ENCODE data around the gene RBFOX2. TPM values are rescaled to one million over a fixed set of nuclear protein-coding genes. Genes with fewer than 3 reads are reported as not detected.

Gene RBFOX2
- total and polyA plus RNA-seq, 4 donors: 29.9 to 152 (median 80.0) TPM

GRCh38 chr22:35735542-35735941 is 293.1 kb downstream of the RBFOX2 start:
- ATAC-seq (ENCODE audit: low FRiP score) (no peak), DNase-seq (no peak)
- Histone ChIP-seq H3K4me3 (ENCODE audit: low read length in 2 of 2) (no peak overlapping the region), H3K9me3 (ENCODE audit: control insufficient read depth, low read length) (no peaks in the 10 kb centered on the region), H3K36me3 (ENCODE audit: control insufficient read depth in 1 of 2, insufficient read depth in 2 of 2, low read length in 1 of 2) (no peaks in the 10 kb centered on the region), H3K27me3 (ENCODE audit: control insufficient read depth in 1 of 2, insufficient read depth in 2 of 2, low read length in 1 of 2) (no peaks in the 10 kb centered on the region), H3K27ac (ENCODE audit: low read depth in 1 of 2, low read length in 2 of 2) (no peak overlapping the region), H3K4me1 (ENCODE audit: control insufficient read depth in 1 of 2, insufficient read depth in 2 of 2, low read length in 2 of 2) (no peaks in the 10 kb centered on the region)
- intact Hi-C loops (cut with DNase I): no loop called here
- WGBS, 2 donors: 73 to 83% methylated on average over 1 of the region's 1 CpG

DNA sequence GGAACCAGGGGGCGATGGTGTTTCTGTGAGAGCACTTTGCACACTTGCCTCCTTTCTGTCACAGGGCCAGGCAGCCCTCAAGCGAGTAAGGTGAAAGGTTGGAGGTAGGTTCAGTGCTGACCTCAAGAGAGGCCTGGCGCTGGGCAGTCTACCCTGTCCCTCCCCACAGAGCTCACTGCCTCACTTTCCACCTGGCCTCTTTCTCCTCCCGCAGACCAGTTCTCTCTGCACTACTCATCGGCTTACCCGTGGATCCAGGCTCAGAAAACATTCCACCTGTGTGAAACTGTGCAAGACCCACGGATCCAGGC is 294.2 kb downstream of the RBFOX2 start:
- 86 to 89% methylated on average over 7 of the region's 7 CpGs for WGBS, 2 donors

DNA sequence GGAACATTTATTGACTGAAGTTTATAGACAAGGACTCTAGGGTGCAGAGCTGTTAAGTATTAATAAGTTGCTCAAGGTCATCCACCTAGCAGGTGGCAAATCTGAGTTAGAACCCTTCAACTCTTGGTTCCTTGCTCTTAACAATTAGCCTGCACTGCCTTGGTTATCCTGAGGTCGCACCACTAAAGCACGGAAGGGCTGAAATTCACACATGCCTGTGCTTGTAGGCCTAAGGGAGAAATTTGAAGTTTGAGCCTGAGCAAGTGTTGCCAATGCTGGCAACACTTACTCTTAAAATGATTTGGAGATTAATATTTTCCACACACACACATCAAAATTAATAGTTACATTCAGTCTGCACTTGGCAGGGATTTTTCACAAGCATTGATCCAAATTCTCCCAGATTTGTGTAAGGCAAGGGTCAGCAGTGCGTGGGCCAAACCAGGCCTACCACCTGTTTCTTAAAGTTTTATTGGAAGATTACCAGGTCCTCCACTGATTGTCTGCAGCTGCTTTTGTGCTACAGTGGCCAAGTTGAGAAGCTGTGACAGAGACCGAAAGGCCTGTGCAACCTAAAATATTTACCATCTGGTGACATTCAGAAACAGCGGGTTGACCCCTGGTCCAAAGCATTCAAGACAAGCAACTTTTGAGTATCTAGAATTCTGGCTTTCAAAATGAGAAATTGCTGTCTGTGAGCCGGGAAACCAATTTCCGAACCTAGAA is 294.7 kb downstream of the RBFOX2 start:
- ATAC-seq (ENCODE audit: low FRiP score) (no peak), DNase-seq (no peak)
- Histone ChIP-seq H3K36me3 (ENCODE audit: control insufficient read depth in 1 of 2, insufficient read depth in 2 of 2, low read length in 1 of 2) (no peaks in the 10 kb centered on the region), H3K4me1 (ENCODE audit: control insufficient read depth in 1 of 2, insufficient read depth in 2 of 2, low read length in 2 of 2) (no peaks in the 10 kb centered on the region), H3K9me3 (ENCODE audit: control insufficient read depth, low read length) (no peaks in the 10 kb centered on the region), H3K27ac (ENCODE audit: low read depth in 1 of 2, low read length in 2 of 2) (no peak overlapping the region), H3K4me3 (ENCODE audit: low read length in 2 of 2) (no peak overlapping the region), H3K27me3 (ENCODE audit: control insufficient read depth in 1 of 2, insufficient read depth in 2 of 2, low read length in 1 of 2) (no peaks in the 10 kb centered on the region)
- 74 to 78% methylated on average over 7 of the region's 7 CpGs for WGBS, 2 donors
- intact Hi-C loops (cut with DNase I): no loop called here

More for the DNA sequence above, 294.2 kb downstream of the RBFOX2 start:
- Histone ChIP-seq H3K36me3 (ENCODE audit: control insufficient read depth in 1 of 2, insufficient read depth in 2 of 2, low read length in 1 of 2) (no peaks in the 10 kb centered on the region), H3K9me3 (ENCODE audit: control insufficient read depth, low read length) (no peaks in the 10 kb centered on the region), H3K27me3 (ENCODE audit: control insufficient read depth in 1 of 2, insufficient read depth in 2 of 2, low read length in 1 of 2) (no peaks in the 10 kb centered on the region), H3K27ac (ENCODE audit: low read depth in 1 of 2, low read length in 2 of 2) (no peak overlapping the region), H3K4me3 (ENCODE audit: low read length in 2 of 2) (no peak overlapping the region), H3K4me1 (ENCODE audit: control insufficient read depth in 1 of 2, insufficient read depth in 2 of 2, low read length in 2 of 2) (no peaks in the 10 kb centered on the region)
- intact Hi-C loops (cut with DNase I): no loop called here
- DNase-seq (no peak), ATAC-seq (ENCODE audit: low FRiP score) (no peak)

DNA sequence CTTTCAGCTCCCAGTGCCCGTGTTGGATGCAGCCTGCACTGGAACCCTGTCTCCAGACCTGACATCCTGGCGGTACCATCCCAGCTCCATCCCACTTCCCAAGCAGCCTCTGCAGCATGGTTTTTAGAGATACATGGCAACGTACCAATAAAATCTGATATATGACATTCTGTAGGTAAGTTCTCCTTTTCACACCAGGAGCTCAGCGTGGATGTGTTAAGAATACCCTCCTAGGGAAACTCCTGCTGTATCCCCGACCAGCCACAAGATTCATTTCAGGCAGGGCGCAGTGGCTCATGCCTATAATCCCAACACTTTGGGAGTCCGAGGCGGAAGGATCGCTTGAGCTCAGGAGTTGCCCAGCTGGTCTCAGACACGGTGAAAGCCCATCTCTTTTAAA is 295.6 kb downstream of the RBFOX2 start:
- Histone ChIP-seq H3K9me3 (ENCODE audit: control insufficient read depth, low read length) (no peaks in the 10 kb centered on the region), H3K36me3 (ENCODE audit: control insufficient read depth in 1 of 2, insufficient read depth in 2 of 2, low read length in 1 of 2) (no peaks in the 10 kb centered on the region), H3K27ac (ENCODE audit: low read depth in 1 of 2, low read length in 2 of 2) (no peak overlapping the region), H3K4me1 (ENCODE audit: control insufficient read depth in 1 of 2, insufficient read depth in 2 of 2, low read length in 2 of 2) (no peaks in the 10 kb centered on the region), H3K27me3 (ENCODE audit: control insufficient read depth in 1 of 2, insufficient read depth in 2 of 2, low read length in 1 of 2) (no peaks in the 10 kb centered on the region), H3K4me3 (ENCODE audit: low read length in 2 of 2) (no peak overlapping the region)
- ATAC-seq (ENCODE audit: low FRiP score): no peak
- WGBS, 2 donors: 94 to 95% methylated on average over 10 of the region's 10 CpGs
- intact Hi-C loops (cut with DNase I): no loop called here
- no peak for DNase-seq

DNA sequence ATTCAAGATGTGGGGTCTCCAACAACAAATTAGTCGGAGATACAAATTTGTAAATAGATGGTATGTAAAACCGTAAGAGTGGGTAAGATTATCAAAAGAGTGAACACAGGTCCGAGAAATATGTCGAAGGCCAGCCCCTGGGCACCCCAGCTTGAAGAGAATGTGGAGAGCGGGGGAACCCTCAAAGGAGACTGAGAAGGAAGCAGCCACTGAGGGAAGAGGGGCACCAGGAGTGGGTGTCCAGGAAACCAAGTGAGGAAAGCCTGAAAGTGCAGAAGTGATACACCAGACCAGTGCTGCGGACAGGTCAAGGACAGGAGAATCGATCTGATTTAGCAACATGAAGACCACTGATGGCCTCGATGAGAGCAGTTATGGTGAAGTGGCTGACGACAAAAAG is 296.5 kb downstream of the RBFOX2 start:
- Histone ChIP-seq H3K4me1 (ENCODE audit: control insufficient read depth in 1 of 2, insufficient read depth in 2 of 2, low read length in 2 of 2) (no peaks in the 10 kb centered on the region), H3K36me3 (ENCODE audit: control insufficient read depth in 1 of 2, insufficient read depth in 2 of 2, low read length in 1 of 2) (no peaks in the 10 kb centered on the region), H3K27ac (ENCODE audit: low read depth in 1 of 2, low read length in 2 of 2) (no peak overlapping the region), H3K9me3 (ENCODE audit: control insufficient read depth, low read length) (no peaks in the 10 kb centered on the region), H3K4me3 (ENCODE audit: low read length in 2 of 2) (no peak overlapping the region), H3K27me3 (ENCODE audit: control insufficient read depth in 1 of 2, insufficient read depth in 2 of 2, low read length in 1 of 2) (no peaks in the 10 kb centered on the region)
- intact Hi-C loops (cut with DNase I): no loop called here
- WGBS, 2 donors: 96% methylated on average over 9 of the region's 9 CpGs
- DNase-seq (no peak), ATAC-seq (ENCODE audit: low FRiP score) (no peak)

DNA sequence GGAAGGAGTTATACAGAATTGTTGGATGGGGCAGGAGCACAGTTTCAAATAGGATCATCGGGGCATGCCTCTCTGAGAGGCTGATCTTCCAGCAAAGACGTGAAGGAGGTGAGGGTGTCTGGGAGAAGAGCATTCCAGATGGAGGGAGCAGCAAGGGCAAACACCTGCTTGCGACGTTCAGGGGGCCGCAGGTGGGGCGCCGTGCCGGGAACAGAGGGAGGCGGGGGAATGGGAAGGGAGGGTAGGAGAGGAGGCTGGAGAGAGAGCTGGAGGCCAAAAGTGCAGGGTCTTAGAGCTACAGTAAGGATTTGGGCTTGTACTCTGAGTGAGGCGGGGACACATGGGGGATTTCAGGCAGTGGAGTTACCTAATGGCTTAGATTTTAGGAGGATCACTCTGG is 297.3 kb downstream of the RBFOX2 start:
- H3K4me1 ChIP-seq (ENCODE audit: control insufficient read depth in 1 of 2, insufficient read depth in 2 of 2, low read length in 2 of 2): no peaks in the 10 kb centered on the region
- DNase-seq (no peak), ATAC-seq (ENCODE audit: low FRiP score) (no peak)
- H3K27ac ChIP-seq (ENCODE audit: low read depth in 1 of 2, low read length in 2 of 2): no peak overlapping the region
- H3K36me3 ChIP-seq (ENCODE audit: control insufficient read depth in 1 of 2, insufficient read depth in 2 of 2, low read length in 1 of 2): no peaks in the 10 kb centered on the region
- no peaks in the 10 kb centered on the region for H3K9me3 ChIP-seq (ENCODE audit: control insufficient read depth, low read length)
- intact Hi-C loops (cut with DNase I): no loop called here
- H3K27me3 ChIP-seq (ENCODE audit: control insufficient read depth in 1 of 2, insufficient read depth in 2 of 2, low read length in 1 of 2): peaks cover 0 to 1% of the 10 kb centered on the region in 2 donors
- H3K4me3 ChIP-seq (ENCODE audit: low read length in 2 of 2): no peak overlapping the region
- WGBS, 2 donors: 79 to 83% methylated on average over 10 of the region's 10 CpGs

DNA sequence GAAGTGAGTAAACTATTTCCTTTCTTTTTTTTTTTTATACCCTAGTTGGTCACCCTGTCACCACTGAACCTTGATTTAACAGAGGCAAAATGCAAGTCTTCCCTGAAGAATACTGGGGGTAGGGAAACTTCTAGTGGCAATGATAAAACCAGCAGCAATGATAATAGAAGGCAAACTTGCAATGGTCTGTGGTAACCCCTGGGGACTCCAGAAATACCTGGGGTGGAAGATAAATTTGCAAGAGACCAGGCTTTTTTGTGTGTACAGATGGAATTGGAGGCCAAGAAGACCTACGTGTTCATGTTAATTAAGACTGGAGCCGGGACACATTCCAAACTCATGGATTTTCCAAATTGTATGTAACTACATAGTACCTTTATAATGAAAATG is 299.3 kb downstream of the RBFOX2 start:
- 91 to 92% methylated on average over 2 of the region's 2 CpGs for WGBS, 2 donors

DNA sequence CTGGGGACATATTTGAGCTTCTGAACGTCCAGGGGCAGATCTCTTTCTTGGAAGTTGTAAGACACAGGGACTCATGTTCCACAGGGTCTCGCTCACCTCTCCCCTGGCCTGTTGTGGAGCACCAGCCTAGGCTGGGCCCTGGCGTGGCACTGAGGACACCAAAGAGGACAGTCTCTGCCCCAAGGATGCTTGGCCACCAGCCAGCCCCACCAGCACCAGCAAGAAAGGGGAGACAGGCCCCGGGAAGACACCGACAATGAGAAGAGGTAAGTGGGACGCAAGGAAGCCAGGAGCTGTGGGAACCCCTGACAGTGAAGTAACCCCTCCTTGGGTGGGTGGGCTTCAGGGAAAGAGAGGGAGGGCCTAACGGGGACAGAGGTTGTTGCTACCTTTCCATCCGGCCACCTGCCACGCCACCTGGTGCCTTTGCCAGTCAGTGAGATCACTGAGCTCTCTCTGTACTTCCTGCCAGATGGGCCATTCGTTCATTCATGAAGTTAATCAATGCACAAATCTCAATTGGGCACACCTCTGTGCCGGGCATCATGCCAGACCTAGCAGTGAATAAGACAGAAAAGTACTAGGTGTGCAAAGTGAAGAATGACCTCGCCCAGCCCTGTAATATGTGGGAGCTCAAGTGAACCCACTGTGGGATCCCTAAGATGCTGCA is 299.9 kb downstream of the RBFOX2 start:
- Histone ChIP-seq H3K27me3 (ENCODE audit: control insufficient read depth in 1 of 2, insufficient read depth in 2 of 2, low read length in 1 of 2) (peaks cover 0 to 1% of the 10 kb centered on the region in 2 donors), H3K9me3 (ENCODE audit: control insufficient read depth, low read length) (no peaks in the 10 kb centered on the region), H3K36me3 (ENCODE audit: control insufficient read depth in 1 of 2, insufficient read depth in 2 of 2, low read length in 1 of 2) (no peaks in the 10 kb centered on the region), H3K4me1 (ENCODE audit: control insufficient read depth in 1 of 2, insufficient read depth in 2 of 2, low read length in 2 of 2) (no peaks in the 10 kb centered on the region), H3K4me3 (ENCODE audit: low read length in 2 of 2) (no peak overlapping the region), H3K27ac (ENCODE audit: low read depth in 1 of 2, low read length in 2 of 2) (no peak overlapping the region)
- ATAC-seq (ENCODE audit: low FRiP score) (no peak), DNase-seq (no peak)
- intact Hi-C loops (cut with DNase I): no loop called here
- 86 to 87% methylated on average over 12 of the region's 12 CpGs for WGBS, 2 donors

More for the DNA sequence above, 299.3 kb downstream of the RBFOX2 start:
- DNase-seq: no peak
- intact Hi-C loops (cut with DNase I): no loop called here
- H3K4me1 ChIP-seq (ENCODE audit: control insufficient read depth in 1 of 2, insufficient read depth in 2 of 2, low read length in 2 of 2): no peaks in the 10 kb centered on the region
- no peaks in the 10 kb centered on the region for H3K36me3 ChIP-seq (ENCODE audit: control insufficient read depth in 1 of 2, insufficient read depth in 2 of 2, low read length in 1 of 2)
- no peaks in the 10 kb centered on the region for H3K9me3 ChIP-seq (ENCODE audit: control insufficient read depth, low read length)
- H3K27ac ChIP-seq (ENCODE audit: low read depth in 1 of 2, low read length in 2 of 2): no peak overlapping the region
- peaks cover 0 to 1% of the 10 kb centered on the region in 2 donors for H3K27me3 ChIP-seq (ENCODE audit: control insufficient read depth in 1 of 2, insufficient read depth in 2 of 2, low read length in 1 of 2)
- no peak for ATAC-seq (ENCODE audit: low FRiP score)
- H3K4me3 ChIP-seq (ENCODE audit: low read length in 2 of 2): no peak overlapping the region

DNA sequence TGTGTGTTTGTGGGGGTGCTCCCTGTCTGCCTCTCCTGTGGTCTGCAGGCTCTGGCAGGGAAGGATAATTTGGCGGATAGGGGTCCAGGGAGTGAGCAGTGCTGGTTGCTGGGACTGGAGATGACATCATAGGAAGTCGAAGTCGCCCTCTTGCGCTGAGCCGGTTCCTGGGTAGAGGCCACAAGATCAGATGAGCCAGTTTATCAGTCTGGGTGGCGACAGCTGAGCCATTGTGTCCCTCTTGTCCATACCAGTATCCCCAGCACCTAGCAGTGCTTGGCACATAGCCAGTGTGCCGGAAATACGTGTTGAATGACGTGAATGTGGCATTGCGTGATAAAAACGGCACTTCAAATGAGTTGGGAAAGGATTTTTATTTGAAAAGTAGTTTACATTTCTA is 301.2 kb downstream of the RBFOX2 start:
- H3K27ac ChIP-seq (ENCODE audit: low read depth in 1 of 2, low read length in 2 of 2): no peak overlapping the region
- ATAC-seq (ENCODE audit: low FRiP score): no peak
- intact Hi-C loops (cut with DNase I): no loop called here

More for the DNA sequence above, 301.2 kb downstream of the RBFOX2 start:
- H3K36me3 ChIP-seq (ENCODE audit: control insufficient read depth in 1 of 2, insufficient read depth in 2 of 2, low read length in 1 of 2): no peaks in the 10 kb centered on the region
- 39 to 58% methylated on average over 11 of the region's 11 CpGs for WGBS, 2 donors
- H3K4me1 ChIP-seq (ENCODE audit: control insufficient read depth in 1 of 2, insufficient read depth in 2 of 2, low read length in 2 of 2): no peaks in the 10 kb centered on the region
- H3K9me3 ChIP-seq (ENCODE audit: control insufficient read depth, low read length): no peaks in the 10 kb centered on the region
- peaks cover 0 to 1% of the 10 kb centered on the region in 2 donors for H3K27me3 ChIP-seq (ENCODE audit: control insufficient read depth in 1 of 2, insufficient read depth in 2 of 2, low read length in 1 of 2)
- no peak for DNase-seq
- no peak overlapping the region for H3K4me3 ChIP-seq (ENCODE audit: low read length in 2 of 2)

Measured in aorta (tissue), 5 donors.